MCF 10A (cell line): ENCODE data around the gene RHOF. TPM values are rescaled to one million over a fixed set of nuclear protein-coding genes. Genes with fewer than 3 reads are reported as not detected.
"Not testable (repeated sequence)": the region's sequence is repeated elsewhere in the genome, so short reads cannot be mapped to it uniquely, and the experiment has no call there.

Experiments
- BruUV-seq: library from RNA; stranded (reverse); fragments of 400-500 nt; replicated peaks from 2 replicates; lab custom pipeline; 2021; lab: Mats Ljungman, UMichigan
- CTCF ChIA-PET: fragments of 300-600 bp; sonication (Branson Sonifier 250); formaldehyde crosslinking; extraction: SDS; loops from one replicate; lab custom pipeline; 2021; ENCODE audit warnings: antibody characterized with exemption, inconsistent platforms; lab: Yijun Ruan, JAX
- POLR2A ChIA-PET: fragments of 300-600, 350-650 bp; sonication (Branson Sonifier 250); formaldehyde crosslinking; extraction: SDS; loops from one replicate; lab custom pipeline; 2020; ENCODE audit warnings: antibody characterized with exemption, inconsistent platforms; lab: Yijun Ruan, JAX
- DNase-seq: peaks from one replicate; pipeline ENCODE4 v3.0.0-alpha.2; 2018; ENCODE audit not compliant: unreplicated experiment
- H3K27ac Mint-ChIP-seq: one replicate; pipeline ENCODE4 v1.8.0; 2022; ENCODE audit warnings: mild to moderate bottlenecking, low read depth, mixed read lengths; ENCODE audit not compliant: unreplicated experiment
- H3K27me3 Mint-ChIP-seq: one replicate; pipeline ENCODE4 v1.8.0; 2022; ENCODE audit warnings: mixed read lengths; ENCODE audit not compliant: insufficient read depth, unreplicated experiment
- H3K36me3 Mint-ChIP-seq: one replicate; pipeline ENCODE4 v1.8.0; 2022; ENCODE audit warnings: mild to moderate bottlenecking, moderate library complexity, mixed read lengths; ENCODE audit not compliant: insufficient read depth, unreplicated experiment
- H3K4me1 Mint-ChIP-seq: one replicate; pipeline ENCODE4 v1.8.0; 2022; ENCODE audit warnings: mixed read lengths; ENCODE audit not compliant: insufficient read depth, unreplicated experiment
- H3K4me3 Mint-ChIP-seq: one replicate; pipeline ENCODE4 v1.8.0; 2022; ENCODE audit warnings: mild to moderate bottlenecking, moderate library complexity, mixed read lengths; ENCODE audit not compliant: unreplicated experiment
- H3K9me3 Mint-ChIP-seq: one replicate; pipeline ENCODE4 v1.8.0; 2022; ENCODE audit warnings: mixed read lengths; ENCODE audit not compliant: unreplicated experiment
- intact Hi-C: fragments of 100-400 bp; cut with micrococcal nuclease; formaldehyde crosslinking; loops from 2 replicates; pipeline ENCODE4 v1.14.1; 2022
- total RNA-seq: library from RNA; stranded (reverse); gene quantifications from 2 replicates; pipeline ENCODE4 v1.2.3, GENCODE V29; 2022
- TF ChIP-seq, protein P1 (sequence below): fragments of 200-600 bp; IDR thresholded peaks from one replicate; pipeline ENCODE4 v1.8.0; 2022; ENCODE audit warnings: antibody characterized with exemption, mild to moderate bottlenecking; ENCODE audit not compliant: unreplicated experiment

The RHOF gene
- total RNA-seq, 1 experiment from 2014 or later = 9.5 TPM

DNA sequence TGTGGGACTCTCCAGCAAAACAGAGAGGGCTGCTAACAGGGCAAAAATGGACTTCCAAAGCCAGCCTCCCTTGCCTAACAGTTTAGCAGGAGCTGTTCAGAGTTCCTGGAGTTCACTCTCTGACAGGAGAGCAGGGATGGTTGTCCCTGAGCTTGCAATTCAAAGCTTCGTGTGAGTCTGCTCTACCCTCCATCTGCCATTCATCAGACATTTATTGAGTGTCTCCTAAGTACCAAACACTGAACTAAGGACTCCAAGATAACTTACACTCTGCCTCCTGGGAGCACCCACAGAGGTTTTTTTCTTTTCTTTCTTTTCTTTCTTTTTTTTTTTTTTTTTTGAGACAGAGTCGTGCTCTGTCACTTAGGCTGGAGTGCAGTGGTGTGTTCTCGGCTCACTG lies 28.7 kb downstream of the RHOF start:
- Mint-ChIP-seq H3K36me3 (no peaks in the 10 kb centered on the region), H3K27me3 (no peaks in the 10 kb centered on the region), H3K9me3 (no peaks in the 10 kb centered on the region), H3K27ac (no peak overlapping the region), H3K4me3 (no peak overlapping the region), H3K4me1 (no peaks in the 10 kb centered on the region)
- CTCF ChIA-PET = interaction anchor here (0.7 to 3.3 kb wide), 5 partner anchors 8 to 1016 kb away, joined by 3 to 18 read pairs (median 4); partner anchors contain the start of gene RHOF
- POLR2A ChIA-PET = interaction anchor here (1.5 kb wide), 1 partner anchor 53 kb away, joined by 5 read pairs; the partner anchor contains the start of gene TMEM120B
- TF ChIP-seq, protein P1, sequence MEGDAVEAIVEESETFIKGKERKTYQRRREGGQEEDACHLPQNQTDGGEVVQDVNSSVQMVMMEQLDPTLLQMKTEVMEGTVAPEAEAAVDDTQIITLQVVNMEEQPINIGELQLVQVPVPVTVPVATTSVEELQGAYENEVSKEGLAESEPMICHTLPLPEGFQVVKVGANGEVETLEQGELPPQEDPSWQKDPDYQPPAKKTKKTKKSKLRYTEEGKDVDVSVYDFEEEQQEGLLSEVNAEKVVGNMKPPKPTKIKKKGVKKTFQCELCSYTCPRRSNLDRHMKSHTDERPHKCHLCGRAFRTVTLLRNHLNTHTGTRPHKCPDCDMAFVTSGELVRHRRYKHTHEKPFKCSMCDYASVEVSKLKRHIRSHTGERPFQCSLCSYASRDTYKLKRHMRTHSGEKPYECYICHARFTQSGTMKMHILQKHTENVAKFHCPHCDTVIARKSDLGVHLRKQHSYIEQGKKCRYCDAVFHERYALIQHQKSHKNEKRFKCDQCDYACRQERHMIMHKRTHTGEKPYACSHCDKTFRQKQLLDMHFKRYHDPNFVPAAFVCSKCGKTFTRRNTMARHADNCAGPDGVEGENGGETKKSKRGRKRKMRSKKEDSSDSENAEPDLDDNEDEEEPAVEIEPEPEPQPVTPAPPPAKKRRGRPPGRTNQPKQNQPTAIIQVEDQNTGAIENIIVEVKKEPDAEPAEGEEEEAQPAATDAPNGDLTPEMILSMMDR = no peak
- no peak for DNase-seq
- intact Hi-C loops = no loop called here
- BruUV-seq = no TSS peak

DNA sequence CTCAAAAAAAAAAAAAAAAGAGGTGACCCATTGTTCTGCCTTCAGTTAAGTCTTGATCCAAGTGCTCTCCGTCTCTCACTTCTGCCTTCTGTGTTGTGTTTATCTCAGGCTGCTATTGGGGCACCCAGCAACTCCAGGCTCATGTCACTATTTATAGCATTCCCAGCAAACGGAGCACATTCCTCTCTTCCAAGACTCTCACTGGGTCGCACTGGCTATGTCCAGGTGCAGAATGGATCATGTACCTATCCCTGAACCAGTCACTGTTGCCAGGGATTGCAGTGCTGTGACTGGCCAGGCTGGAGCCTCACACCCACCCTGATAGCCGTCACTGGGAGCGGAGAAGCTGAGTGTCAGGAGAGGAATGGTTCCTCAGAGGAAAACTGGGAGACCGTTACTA lies 31.2 kb downstream of the RHOF start:
- H3K9me3 Mint-ChIP-seq = no peaks in the 10 kb centered on the region
- POLR2A ChIA-PET = no interaction called here

DNA sequence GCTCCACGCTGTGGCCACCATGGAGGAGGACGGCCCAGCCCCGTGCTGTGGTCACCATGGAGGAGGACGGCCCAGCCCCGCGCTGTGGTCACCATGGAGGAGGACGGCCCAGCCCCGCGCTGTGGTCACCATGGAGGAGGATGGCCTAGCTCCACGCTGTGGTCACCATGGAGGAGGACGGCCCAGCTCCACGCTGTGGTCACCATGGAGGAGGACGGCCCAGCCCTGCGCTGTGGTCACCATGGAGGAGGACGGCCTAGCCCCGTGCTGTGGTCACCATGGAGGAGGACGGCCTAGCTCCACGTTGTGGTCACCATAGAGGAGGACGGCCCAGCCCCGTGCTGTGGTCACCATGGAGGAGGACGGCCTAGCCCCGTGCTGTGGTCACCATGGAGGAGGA lies 35.0 kb downstream of the RHOF start:
- H3K36me3 Mint-ChIP-seq, CTCF ChIA-PET, H3K9me3 Mint-ChIP-seq, H3K4me3 Mint-ChIP-seq, H3K27me3 Mint-ChIP-seq, H3K4me1 Mint-ChIP-seq, DNase-seq, POLR2A ChIA-PET, intact Hi-C loops, BruUV-seq, H3K27ac Mint-ChIP-seq: not testable (repeated sequence)

More for the DNA sequence above, 31.2 kb downstream of the RHOF start:
- BruUV-seq = no TSS peak
- H3K27ac Mint-ChIP-seq = no peak overlapping the region
- intact Hi-C loops = no loop called here
- H3K27me3 Mint-ChIP-seq = no peaks in the 10 kb centered on the region
- CTCF ChIA-PET = interaction anchor here (0.7 kb wide), 1 partner anchor 603 kb away, joined by 3 read pairs; no protein-coding TSS in a partner anchor
- TF ChIP-seq, protein P1 = no peak
- DNase-seq = no peak
- no peaks in the 10 kb centered on the region for H3K36me3 Mint-ChIP-seq
- no peak overlapping the region for H3K4me3 Mint-ChIP-seq
- no peaks in the 10 kb centered on the region for H3K4me1 Mint-ChIP-seq

DNA sequence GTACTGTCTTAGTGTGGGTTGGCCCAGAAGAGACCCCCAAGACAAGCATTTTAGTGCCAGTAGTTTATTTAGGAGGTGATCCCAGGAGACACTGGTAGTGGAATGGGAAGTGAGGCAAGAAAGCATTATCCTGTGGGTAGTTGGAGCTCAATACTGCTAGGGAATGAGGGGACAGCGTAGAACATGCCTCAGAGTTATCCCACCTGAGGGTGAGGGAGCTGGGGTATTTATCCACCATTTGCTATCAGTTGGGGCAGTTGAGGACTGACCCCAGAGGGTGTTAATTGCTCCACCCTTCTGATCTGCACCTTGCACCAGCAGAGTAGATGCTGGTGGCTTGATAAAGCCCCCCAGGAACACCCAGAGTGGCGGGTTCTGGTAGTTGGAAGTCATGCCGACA lies 37.9 kb downstream of the RHOF start:
- Mint-ChIP-seq H3K36me3 (peaks cover 8% of the 10 kb centered on the region), H3K9me3 (no peaks in the 10 kb centered on the region), H3K4me1 (no peaks in the 10 kb centered on the region), H3K4me3 (no peak overlapping the region), H3K27ac (no peak overlapping the region), H3K27me3 (no peaks in the 10 kb centered on the region)
- no TSS peak for BruUV-seq
- TF ChIP-seq, protein P1 = no peak
- POLR2A ChIA-PET = no interaction called here
- intact Hi-C loops = no loop called here
- no peak for DNase-seq
- CTCF ChIA-PET = interaction anchor here (0.8 kb wide), 2 partner anchors 22 to 54 kb away, joined by 3 to 6 read pairs; no protein-coding TSS in a partner anchor
